Fibroblast of pulmonary artery (primary cell): ENCODE data around the gene LAMA5.

Experiments used
- DNase-seq: peaks from one replicate; pipeline ENCODE4 v3.0.0-alpha.2; 2010; ENCODE audit warnings: low read depth
- H3K4me3 ChIP-seq: replicated peaks from 2 replicates; pipeline ENCODE4 v1.5.1; 2011; ENCODE audit warnings: low read depth, mild to moderate bottlenecking, control low read depth, low read length, moderate library complexity
- CTCF ChIP-seq: IDR thresholded peaks from 2 replicates; pipeline ENCODE4 v1.5.1; 2011; ENCODE audit warnings: mild to moderate bottlenecking, control low read depth, low read length, inconsistent platforms; ENCODE audit errors: missing control alignments

Gene LAMA5

GRCh38 chr20:62410746-62411478 is 43.8 kb upstream of the LAMA5 start:
- DNase-seq: no peak
- H3K4me3 ChIP-seq: no peak overlapping the region
- TF ChIP-seq CTCF: no peak

- H3K4me3 ChIP-seq: no peak overlapping the region
- DNase-seq: peak; percentile 23
- peak; percentile 43 for TF ChIP-seq CTCF
These were observed 43.0 kb upstream of the LAMA5 start for GRCh38 chr20:62409931-62410745.

GRCh38 chr20:62409086-62409853 is 42.2 kb upstream of the LAMA5 start:
- TF ChIP-seq CTCF: no peak
- no peak for DNase-seq
- no peak overlapping the region for H3K4me3 ChIP-seq

GRCh38 chr20:62408640-62409039 is 41.5 kb upstream of the LAMA5 start:
- no peak overlapping the region for H3K4me3 ChIP-seq
- DNase-seq: no peak
- no peak for TF ChIP-seq CTCF

GRCh38 chr20:62408055-62408454 is 40.9 kb upstream of the LAMA5 start:
- no peak for TF ChIP-seq CTCF
- DNase-seq: no peak
- H3K4me3 ChIP-seq: no peak overlapping the region

- peak within 1 kb of the TSS; percentile 60 for H3K4me3 ChIP-seq
- DNase-seq: peak; percentile 94
- no peak for TF ChIP-seq CTCF
These were observed 40.3 kb upstream of the LAMA5 start, which contains the start of gene CABLES2 for GRCh38 chr20:62407221-62407992. Gene CABLES2, minus strand, starts transcription at chr20:62407285. Its CDS starts 9 bp downstream, at chr20:62407276.
